Astrocyte of the cerebellum (primary cell): ENCODE measurements around the gene HNRNPL.
"Not testable (repeated sequence)": the region's sequence is repeated elsewhere in the genome, so short reads cannot be mapped to it uniquely, and the experiment has no call there.

ENCODE experiments used
- DNase-seq: peaks from one replicate; pipeline ENCODE4 v3.0.0-alpha.2; 2011; ENCODE audit warnings: low read depth
- H3K4me3 ChIP-seq: 2 replicates; pipeline ENCODE4 v1.5.1; 2011; ENCODE audit warnings: mild to moderate bottlenecking, low read depth, low read length, moderate library complexity
- CTCF ChIP-seq: IDR thresholded peaks from 2 replicates; pipeline ENCODE4 v1.5.1; 2012; ENCODE audit warnings: low read length, low read depth, moderate library complexity, mild to moderate bottlenecking; ENCODE audit errors: missing control alignments
- in situ Hi-C: cut with HindIII; loops from 2 replicates; pipeline ENCODE4 v1.10.0; 2017; ENCODE audit warnings: low sequenced_read_pairs

HNRNPL gene

GRCh38 chr19:38890686-38891085, 40.9 kb upstream of the HNRNPL start:
- TF ChIP-seq CTCF, result no peak
- in situ Hi-C loops, result no loop called here
- no peak for DNase-seq
- H3K4me3 ChIP-seq, result no peak overlapping the region

GRCh38 chr19:38889803-38890202, 40.0 kb upstream of the HNRNPL start:
- no peak overlapping the region for H3K4me3 ChIP-seq
- in situ Hi-C loops, result no loop called here
- no peak for DNase-seq
- no peak for TF ChIP-seq CTCF

- in situ Hi-C loops, result no loop called here
- DNase-seq, result no peak
- TF ChIP-seq CTCF, result no peak
- no peak overlapping the region for H3K4me3 ChIP-seq
Measured at GRCh38 chr19:38888876-38889275, 39.1 kb upstream of the HNRNPL start.

- DNase-seq, H3K4me3 ChIP-seq, in situ Hi-C loops: not testable (repeated sequence)
Measured at GRCh38 chr19:38884691-38885090, 34.9 kb upstream of the HNRNPL start.

GRCh38 chr19:38883286-38883685, 33.5 kb upstream of the HNRNPL start:
- in situ Hi-C loops, result no loop called here
- no peak overlapping the region for H3K4me3 ChIP-seq
- DNase-seq, result no peak
- no peak for TF ChIP-seq CTCF

- no peak for TF ChIP-seq CTCF
- in situ Hi-C loops, result no loop called here
- no peak for DNase-seq
- no peak overlapping the region for H3K4me3 ChIP-seq
Measured at GRCh38 chr19:38880882-38881609, 31.3 kb upstream of the HNRNPL start.

GRCh38 chr19:38880076-38880881, 30.5 kb upstream of the HNRNPL start:
- in situ Hi-C loops, result no loop called here

More at GRCh38 chr19:38880076-38880881, 30.5 kb upstream of the HNRNPL start:
- H3K4me3 ChIP-seq, result no peak overlapping the region
- DNase-seq, result no peak
- TF ChIP-seq CTCF, result no peak
